ENCODE data around the gene SST. TPM values are rescaled to one million over a fixed set of nuclear protein-coding genes. Genes with fewer than 3 reads are reported as not detected.

Gene SST
- 1.1 TPM for total RNA-seq

GRCh38 chr3:187669675-187670504 lies at the start of gene SST:
SST (minus strand) TSS chr3:187670394; CDS start chr3:187670291, 103 bp downstream.

GRCh38 chr3:187702507-187703033 lies 32.4 kb upstream of the SST start, which contains the start of gene RTP2:
RTP2 (minus strand) TSS chr3:187702557; CDS start chr3:187702128, 429 bp downstream.

Other genes with a start within 250 kb of the SST start
- not detected for gene RTP2, start 32.2 kb upstream of the SST start, total RNA-seq
- gene BCL6, start 75.1 kb upstream of the SST start, total RNA-seq, result 15.1 TPM

Measured in metanephros (tissue), 1 donor.